ENCODE data around the gene ANKRD63. TPM values are rescaled to one million over a fixed set of nuclear protein-coding genes. Genes with fewer than 3 reads are reported as not detected.

Gene ANKRD63
- total RNA-seq, 1 experiment from 2014 or later = 2.5 TPM

- ChIA-PET POLR2A (ENCODE audit: low non-redundant PET) (no interaction called here), CTCF (interaction anchor here (0.6 kb wide), 1 partner anchor 50 kb away, joined by 7 read pairs; no protein-coding TSS in a partner anchor)
- H3K4me1 ChIP-seq (ENCODE audit: insufficient read depth, low read length, poor library complexity, severe bottlenecking) = peaks cover 10% of the 10 kb centered on the region
- no peaks in the 10 kb centered on the region for H3K27me3 ChIP-seq (replicated peaks; ENCODE audit: insufficient read depth, low read depth, low read length, poor library complexity)
- intact Hi-C loops (cut with micrococcal nuclease; ENCODE audit: unreplicated experiment) = no loop called here
- H3K36me3 ChIP-seq (ENCODE audit: insufficient read depth, low read length, poor library complexity, severe bottlenecking) = no peaks in the 10 kb centered on the region
- TF ChIP-seq EZH2 (IDR thresholded peaks at IDR 0.05; ENCODE audit: borderline replicate concordance, low read depth, low read length, poor library complexity, severe bottlenecking) = no peak
- TF ChIP-seq, protein P1, sequence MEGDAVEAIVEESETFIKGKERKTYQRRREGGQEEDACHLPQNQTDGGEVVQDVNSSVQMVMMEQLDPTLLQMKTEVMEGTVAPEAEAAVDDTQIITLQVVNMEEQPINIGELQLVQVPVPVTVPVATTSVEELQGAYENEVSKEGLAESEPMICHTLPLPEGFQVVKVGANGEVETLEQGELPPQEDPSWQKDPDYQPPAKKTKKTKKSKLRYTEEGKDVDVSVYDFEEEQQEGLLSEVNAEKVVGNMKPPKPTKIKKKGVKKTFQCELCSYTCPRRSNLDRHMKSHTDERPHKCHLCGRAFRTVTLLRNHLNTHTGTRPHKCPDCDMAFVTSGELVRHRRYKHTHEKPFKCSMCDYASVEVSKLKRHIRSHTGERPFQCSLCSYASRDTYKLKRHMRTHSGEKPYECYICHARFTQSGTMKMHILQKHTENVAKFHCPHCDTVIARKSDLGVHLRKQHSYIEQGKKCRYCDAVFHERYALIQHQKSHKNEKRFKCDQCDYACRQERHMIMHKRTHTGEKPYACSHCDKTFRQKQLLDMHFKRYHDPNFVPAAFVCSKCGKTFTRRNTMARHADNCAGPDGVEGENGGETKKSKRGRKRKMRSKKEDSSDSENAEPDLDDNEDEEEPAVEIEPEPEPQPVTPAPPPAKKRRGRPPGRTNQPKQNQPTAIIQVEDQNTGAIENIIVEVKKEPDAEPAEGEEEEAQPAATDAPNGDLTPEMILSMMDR (conservative IDR thresholded peaks at IDR 0.05; ENCODE audit: low read depth, low read length) = no peak
- no peak overlapping the region for H3K27ac ChIP-seq (ENCODE audit: low read depth, low read length, poor library complexity, severe bottlenecking)
- H3K9me3 ChIP-seq (ENCODE audit: low read depth, low read length, poor library complexity, severe bottlenecking) = no peaks in the 10 kb centered on the region
- DNase-seq (ENCODE audit: low spot score) = no peak
- no TSS peak for BruUV-seq (replicated peaks)
- no peak overlapping the region for H3K4me3 ChIP-seq (ENCODE audit: low read depth, low read length, poor library complexity, severe bottlenecking)
These were observed 28.4 kb downstream of the ANKRD63 start for GRCh38 chr15:40254452-40254851.

DNA sequence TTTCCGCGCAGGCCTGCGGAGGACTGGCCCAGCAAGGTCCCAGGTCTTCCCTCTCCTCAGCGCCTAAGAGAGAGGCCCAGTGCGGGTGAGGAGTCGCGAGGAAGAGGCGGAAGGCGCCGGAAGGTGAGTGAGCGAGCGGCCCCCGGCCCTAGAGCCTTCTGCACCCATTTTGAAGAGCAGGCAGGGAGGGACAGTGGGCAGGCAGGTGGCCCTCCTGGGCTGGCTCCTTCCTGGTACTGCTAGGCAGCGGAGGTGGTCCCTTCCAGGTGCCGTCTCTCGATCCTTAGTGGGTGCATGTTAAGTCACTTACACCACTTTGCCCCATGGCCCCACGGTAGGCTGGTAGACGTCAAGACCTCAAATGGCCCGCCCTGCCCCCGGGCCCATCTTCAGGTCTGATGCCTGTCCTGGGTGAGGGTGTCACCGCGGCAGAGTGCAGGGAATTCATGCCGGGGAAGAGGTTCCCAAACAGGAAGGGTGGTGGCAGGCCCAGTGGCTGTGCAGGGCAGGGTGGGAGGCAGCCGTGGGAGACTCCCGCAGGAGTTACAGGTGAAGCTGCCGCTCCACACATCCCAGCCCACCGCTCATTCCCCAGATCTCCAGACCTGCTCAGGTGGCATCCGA lies 29.6 kb downstream of the ANKRD63 start:
- H3K27ac ChIP-seq (ENCODE audit: low read depth, low read length, poor library complexity, severe bottlenecking) = no peak overlapping the region
- no peaks in the 10 kb centered on the region for H3K36me3 ChIP-seq (ENCODE audit: insufficient read depth, low read length, poor library complexity, severe bottlenecking)
- TF ChIP-seq, protein P1 (conservative IDR thresholded peaks at IDR 0.05; ENCODE audit: low read depth, low read length) = no peak
- no peak for TF ChIP-seq EZH2 (IDR thresholded peaks at IDR 0.05; ENCODE audit: borderline replicate concordance, low read depth, low read length, poor library complexity, severe bottlenecking)
- H3K27me3 ChIP-seq (replicated peaks; ENCODE audit: insufficient read depth, low read depth, low read length, poor library complexity) = no peaks in the 10 kb centered on the region
- H3K4me1 ChIP-seq (ENCODE audit: insufficient read depth, low read length, poor library complexity, severe bottlenecking) = peaks cover 10% of the 10 kb centered on the region
- ChIA-PET CTCF (no interaction called here), POLR2A (ENCODE audit: low non-redundant PET) (no interaction called here)
- H3K9me3 ChIP-seq (ENCODE audit: low read depth, low read length, poor library complexity, severe bottlenecking) = no peaks in the 10 kb centered on the region
- no peak for DNase-seq (ENCODE audit: low spot score)
- intact Hi-C loops (cut with micrococcal nuclease; ENCODE audit: unreplicated experiment) = no loop called here
- BruUV-seq (replicated peaks) = no TSS peak
- peak overlapping the region; percentile 47 for H3K4me3 ChIP-seq (ENCODE audit: low read depth, low read length, poor library complexity, severe bottlenecking)

GRCh38 chr15:40252438-40253166 lies 30.3 kb downstream of the ANKRD63 start:
- TF ChIP-seq, protein P1 (conservative IDR thresholded peaks at IDR 0.05; ENCODE audit: low read depth, low read length) = no peak
- no peak for TF ChIP-seq EZH2 (IDR thresholded peaks at IDR 0.05; ENCODE audit: borderline replicate concordance, low read depth, low read length, poor library complexity, severe bottlenecking)
- peak overlapping the region; percentile 47 for H3K4me3 ChIP-seq (ENCODE audit: low read depth, low read length, poor library complexity, severe bottlenecking)
- no peaks in the 10 kb centered on the region for H3K9me3 ChIP-seq (ENCODE audit: low read depth, low read length, poor library complexity, severe bottlenecking)
- no peak overlapping the region for H3K27ac ChIP-seq (ENCODE audit: low read depth, low read length, poor library complexity, severe bottlenecking)
- POLR2A ChIA-PET (ENCODE audit: low non-redundant PET) = no interaction called here
- CTCF ChIA-PET = no interaction called here
- peak; percentile 33 for DNase-seq (ENCODE audit: low spot score)
- H3K27me3 ChIP-seq (replicated peaks; ENCODE audit: insufficient read depth, low read depth, low read length, poor library complexity) = no peaks in the 10 kb centered on the region
- no TSS peak for BruUV-seq (replicated peaks)
- H3K4me1 ChIP-seq (ENCODE audit: insufficient read depth, low read length, poor library complexity, severe bottlenecking) = peaks cover 10% of the 10 kb centered on the region
- intact Hi-C loops (cut with micrococcal nuclease; ENCODE audit: unreplicated experiment) = no loop called here
- no peaks in the 10 kb centered on the region for H3K36me3 ChIP-seq (ENCODE audit: insufficient read depth, low read length, poor library complexity, severe bottlenecking)

Data from A673 (cell line).